Esophagus squamous epithelium (tissue), 5 donors: ENCODE results near the gene DCANP1. TPM values are rescaled to one million over a fixed set of nuclear protein-coding genes. Genes with fewer than 3 reads are reported as not detected.

Experiments
- DNase-seq: peaks from one replicate; lab custom pipeline; 2025; lab: John Stamatoyannopoulos, UW
- H3K27ac ChIP-seq, 4 donors: fragments of 200-600 bp; sonication (generic); one replicate each; pipeline ENCODE4 v1.5.1; 2016 to 2019; ENCODE audit warnings: mild to moderate bottlenecking in 1 of 4
- H3K27me3 ChIP-seq, 4 donors: fragments of 200-600 bp; sonication (generic); 1 replicate in 3 of 4; 2 replicates in 1 of 4; pipeline versions ENCODE4 v1.5.1 to v1.6.0; 2017 to 2021; ENCODE audit warnings: antibody characterized with exemption in 1 of 4
- H3K36me3 ChIP-seq, 3 donors: fragments of 200-600 bp; sonication (generic); one replicate each; pipeline ENCODE4 v1.5.1; 2016 to 2019
- H3K4me1 ChIP-seq, 3 donors: fragments of 200-600 bp; sonication (generic); one replicate each; pipeline ENCODE4 v1.5.1; 2017 to 2019
- H3K4me3 ChIP-seq, 4 donors: fragments of 200-600 bp; sonication (generic); 1 replicate in 3 of 4; 2 replicates in 1 of 4; pipeline ENCODE4 v1.5.1; 2016 to 2019; ENCODE audit warnings: mild to moderate bottlenecking in 2 of 4, moderate library complexity in 1 of 4
- H3K9me3 ChIP-seq, 3 donors: fragments of 200-600 bp; sonication (generic); one replicate each; pipeline ENCODE4 v1.5.1; 2016 to 2019
- CTCF ChIP-seq, 6 experiments: fragments of 450-650 bp in 4 of 6; fragments of 200-600 bp in 2 of 6; sonication (generic) in 2 of 6; IDR thresholded peaks; one replicate each; pipeline ENCODE4 v1.5.1; 2016 to 2019; ENCODE audit warnings: antibody characterized with exemption in 6 of 6, mild to moderate bottlenecking in 4 of 6, moderate library complexity in 4 of 6
- POLR2A ChIP-seq, 4 donors: fragments of 450-650 bp; IDR thresholded peaks; one replicate each; pipeline ENCODE4 v1.6.1; 2017; ENCODE audit warnings: antibody characterized with exemption in 4 of 4, mild to moderate bottlenecking in 4 of 4, moderate library complexity in 3 of 4
- WGBS, 2 donors: methylation state at CpG; one replicate each; pipeline ENCODE4 v1.1.5; 2018; 5-methylcytosine and 5-hydroxymethylcytosine counted together
- intact Hi-C: fragments of 100-400 bp; cut with DNase I; formaldehyde crosslinking; loops from one replicate; pipeline ENCODE4 v1.15.0; 2022
- total RNA-seq, 4 donors: library from RNA; depleted of rRNA; stranded (reverse); fragments of >200 nt; gene quantifications; one replicate each; pipeline ENCODE4 v1.1.0, GENCODE V29; 2016
- donor health status: DM: yes; HTN: yes; CAD: no.

The DCANP1 gene
- total RNA-seq, 4 donors from 2014 or later, result 0.44 to 0.57 TPM; not detected in 2

GRCh38 chr5:135488727-135489465 lies 41.7 kb upstream of the DCANP1 start:
- intact Hi-C loops, result no loop called here
- Histone ChIP-seq H3K27me3 (peaks cover 0 to 71% (median 0%) of the 10 kb centered on the region in 4 donors), H3K4me3 (peak overlapping the region; percentile 10 to 58 (median 42)), H3K9me3 (no peaks in the 10 kb centered on the region), H3K27ac (peak overlapping the region in 2 of 4 donors; percentile 16 to 36), H3K36me3 (no peaks in the 10 kb centered on the region), H3K4me1 (peaks cover 31 to 61% (median 35%) of the 10 kb centered on the region in 3 donors)
- 5 to 20% methylated on average over 8 to 15 of the region's 44 CpGs for whole genome bisulfite sequencing, 2 donors
- DNase-seq, result no peak
- no peak for TF ChIP-seq CTCF (IDR thresholded peaks at IDR 0.05)
- TF ChIP-seq POLR2A (IDR thresholded peaks at IDR 0.05), result no peak

DNA sequence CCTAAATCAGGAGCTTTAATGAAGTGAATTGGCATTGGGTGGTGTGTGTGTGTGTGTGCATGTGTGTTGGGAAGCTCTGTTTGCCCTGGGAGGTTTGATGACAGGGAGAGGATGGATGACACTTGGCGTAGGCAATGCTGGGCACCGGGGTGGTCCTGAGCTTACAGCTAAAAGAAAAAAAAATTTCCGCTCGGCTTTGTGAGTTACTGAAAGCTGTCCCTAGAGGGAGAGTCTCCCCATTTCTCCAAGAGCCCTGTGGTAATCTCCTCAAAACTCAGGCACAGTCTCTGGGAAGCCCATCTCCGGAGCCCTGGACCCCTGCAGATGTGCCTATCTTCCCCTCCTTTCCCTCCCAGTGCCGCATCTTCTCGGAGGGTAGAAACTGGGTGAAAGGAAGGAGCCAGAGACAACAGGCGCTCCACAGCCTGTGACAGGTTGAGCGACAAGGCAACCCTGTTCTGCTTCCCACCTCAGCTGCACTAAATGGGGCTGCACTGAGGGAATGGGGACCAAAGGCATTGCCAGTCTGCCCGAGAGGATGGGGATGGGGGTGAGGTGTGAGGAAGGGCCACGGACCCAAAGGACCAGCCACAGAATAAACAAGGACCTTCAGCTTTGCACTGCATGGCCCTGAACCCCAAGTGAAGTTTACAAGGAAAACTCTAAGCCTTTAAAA lies 40.8 kb upstream of the DCANP1 start:
- Histone ChIP-seq H3K4me1 (peaks cover 27 to 52% (median 31%) of the 10 kb centered on the region in 3 donors), H3K36me3 (no peaks in the 10 kb centered on the region), H3K4me3 (peak overlapping the region in 1 of 4 donors; percentile 42), H3K9me3 (no peaks in the 10 kb centered on the region), H3K27me3 (peaks cover 0 to 71% (median 0%) of the 10 kb centered on the region in 4 donors), H3K27ac (no peak overlapping the region)
- DNase-seq, result no peak
- intact Hi-C loops, result no loop called here
- 57% methylated on average over 9 to 11 of the region's 11 CpGs for WGBS, 2 donors
- TF ChIP-seq CTCF (IDR thresholded peaks at IDR 0.05), result no peak
- TF ChIP-seq POLR2A (IDR thresholded peaks at IDR 0.05), result no peak

DNA sequence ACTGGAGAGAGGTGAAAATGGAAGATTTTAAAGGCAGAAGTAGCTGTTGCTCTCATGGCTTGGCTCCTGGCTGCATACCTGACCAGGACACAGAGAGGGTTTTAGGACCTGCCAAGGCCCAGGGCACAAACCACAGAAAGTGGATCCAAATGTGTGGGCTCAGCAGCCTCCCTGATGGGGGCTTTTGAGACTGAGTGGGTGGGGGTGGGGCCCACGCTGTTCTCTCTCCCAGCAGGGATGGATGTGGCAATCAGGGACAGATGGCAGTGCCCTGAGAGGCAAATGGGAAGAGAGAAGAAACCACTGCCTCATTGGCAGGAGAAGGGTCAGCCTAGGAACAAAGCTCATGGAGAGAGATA lies 39.9 kb upstream of the DCANP1 start:
- no peak for TF ChIP-seq POLR2A (IDR thresholded peaks at IDR 0.05)
- TF ChIP-seq CTCF (IDR thresholded peaks at IDR 0.05), result no peak
- WGBS, 2 donors, result 43 to 83% methylated on average over 1 of the region's 1 CpG
- Histone ChIP-seq H3K4me3 (no peak overlapping the region), H3K4me1 (peaks cover 18 to 42% (median 31%) of the 10 kb centered on the region in 3 donors), H3K27me3 (peaks cover 0 to 71% (median 0%) of the 10 kb centered on the region in 4 donors), H3K9me3 (no peaks in the 10 kb centered on the region), H3K27ac (no peak overlapping the region), H3K36me3 (no peaks in the 10 kb centered on the region)
- DNase-seq, result no peak
- intact Hi-C loops, result no loop called here

DNA sequence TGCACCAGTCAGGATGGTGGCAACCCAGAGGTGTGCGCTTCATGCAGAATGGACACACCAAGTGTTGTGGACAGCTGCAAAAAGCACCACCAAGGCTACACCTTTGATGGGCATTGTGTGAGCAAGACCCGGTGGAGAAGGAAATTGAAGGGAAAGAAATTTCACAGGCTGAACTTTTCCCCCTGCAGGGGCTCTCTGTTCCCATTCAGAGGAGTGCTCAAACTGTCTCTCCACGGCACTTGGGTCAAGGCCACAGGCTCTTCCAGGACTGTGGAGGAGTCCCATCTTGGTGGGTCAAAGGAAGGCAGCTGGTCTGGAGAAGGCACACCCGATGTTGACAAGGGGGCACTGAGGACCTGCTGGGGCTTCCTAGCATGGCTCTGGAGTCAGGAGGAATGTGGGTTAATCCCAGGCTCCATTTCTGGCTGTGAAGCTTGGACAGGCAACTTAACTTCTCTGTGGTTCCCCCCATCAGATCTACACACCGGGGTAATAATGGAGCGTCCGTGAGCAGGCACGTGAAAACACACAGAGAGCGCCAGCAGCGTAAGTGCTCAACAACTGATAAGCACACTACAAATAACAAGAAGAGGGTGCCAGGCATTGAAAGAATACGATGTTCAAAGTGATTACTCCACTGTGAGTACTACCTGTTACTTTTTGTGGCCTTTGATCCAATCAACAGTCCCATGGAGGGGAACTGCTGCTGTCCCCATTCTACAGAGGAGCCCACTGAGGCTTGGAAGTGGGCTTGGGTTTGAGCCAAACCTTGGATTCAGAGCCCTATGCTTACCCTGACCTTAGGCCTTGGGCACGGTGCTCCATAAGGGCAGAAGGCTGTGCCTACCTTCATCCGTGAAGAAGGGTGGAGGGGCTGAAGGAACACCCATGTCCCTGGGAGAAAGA lies 39.2 kb upstream of the DCANP1 start:
- Histone ChIP-seq H3K4me1 (peaks cover 12 to 36% (median 27%) of the 10 kb centered on the region in 3 donors), H3K9me3 (no peaks in the 10 kb centered on the region), H3K27ac (no peak overlapping the region), H3K4me3 (no peak overlapping the region), H3K27me3 (peaks cover 0 to 64% (median 0%) of the 10 kb centered on the region in 4 donors), H3K36me3 (no peaks in the 10 kb centered on the region)
- intact Hi-C loops, result no loop called here
- TF ChIP-seq POLR2A (IDR thresholded peaks at IDR 0.05), result no peak
- no peak for TF ChIP-seq CTCF (IDR thresholded peaks at IDR 0.05)
- WGBS, 2 donors, result 80 to 88% methylated on average over 8 to 13 of the region's 13 CpGs
- DNase-seq, result no peak
